K562 (cell line): ENCODE measurements around the gene TEX54. TPM values are rescaled to one million over a fixed set of nuclear protein-coding genes. Genes with fewer than 3 reads are reported as not detected.

Experiments
- CXXC5 ChIP-seq: fragments of 250-450 bp; sonication (Bioruptor Pico); IDR thresholded peaks from 2 replicates; pipeline ENCODE4 v1.8.0; 2022; ENCODE audit warnings: inconsistent platforms, mild to moderate bottlenecking, moderate library complexity
- FOXK1 ChIP-seq: sonication (generic); formaldehyde crosslinking; IDR thresholded peaks from 2 replicates; pipeline ENCODE4 v1.8.0; 2022; ENCODE audit warnings: missing genetic modification reagents, mild to moderate bottlenecking, borderline replicate concordance
- GMEB1 ChIP-seq: fragments of 250-450 bp; sonication (Bioruptor Pico); IDR thresholded peaks from 2 replicates; pipeline ENCODE4 v1.4.0; 2020; ENCODE audit warnings: mild to moderate bottlenecking
- MAX ChIP-seq: sonication (generic); formaldehyde crosslinking; IDR thresholded peaks from 2 replicates; pipeline ENCODE4 v1.9.0; 2022; ENCODE audit warnings: mild to moderate bottlenecking, missing genetic modification reagents
- RBFOX2 ChIP-seq: fragments of 200-400 bp; formaldehyde crosslinking; IDR thresholded peaks from 2 replicates; pipeline ENCODE4 v1.6.1; 2017; ENCODE audit warnings: low read depth, mild to moderate bottlenecking, low read length, moderate library complexity
- RBM25 ChIP-seq: fragments of 200-400 bp; formaldehyde crosslinking; IDR thresholded peaks from 2 replicates; pipeline ENCODE4 v1.6.1; 2018; ENCODE audit warnings: low read length, low read depth, moderate library complexity; ENCODE audit not compliant: severe bottlenecking
- SNRNP70 ChIP-seq: fragments of 200-400 bp; formaldehyde crosslinking; optimal IDR thresholded peaks from 2 replicates; pipeline ENCODE3; 2017; ENCODE audit warnings: low read depth, low read length
- SOX6 ChIP-seq: fragments of 450-650 bp; IDR thresholded peaks from 2 replicates; pipeline ENCODE4 v1.6.1; 2014; ENCODE audit warnings: mild to moderate bottlenecking
- SREBF2 ChIP-seq: sonication (generic); formaldehyde crosslinking; IDR thresholded peaks from 2 replicates; pipeline ENCODE4 v1.4.0; 2020; ENCODE audit warnings: mild to moderate bottlenecking, missing genetic modification reagents
- SUPT5H ChIP-seq: fragments of 450-650 bp; IDR thresholded peaks from 2 replicates; pipeline ENCODE4 v1.6.1; 2016
- ZKSCAN1 ChIP-seq: fragments of 150-350 bp; IDR thresholded peaks from 2 replicates; pipeline ENCODE4 v1.6.1; 2016; ENCODE audit warnings: low read depth, low read length
- ZNF224 ChIP-seq: sonication (generic); formaldehyde crosslinking; IDR thresholded peaks from 2 replicates; pipeline ENCODE4 v1.8.0; 2022; ENCODE audit warnings: mild to moderate bottlenecking, missing genetic modification reagents
- ZNF280B ChIP-seq: fragments of 250-450 bp; sonication (Bioruptor Pico); IDR thresholded peaks from 2 replicates; pipeline ENCODE4 v1.5.1; 2021; ENCODE audit warnings: mild to moderate bottlenecking
- ZNF324 ChIP-seq: fragments of 250-450 bp; sonication (Bioruptor Pico); IDR thresholded peaks from 2 replicates; pipeline ENCODE4 v1.4.0; 2020; ENCODE audit warnings: mild to moderate bottlenecking
- ZNF384 ChIP-seq: IDR thresholded peaks from 2 replicates; pipeline ENCODE4 v1.6.1; 2012; ENCODE audit warnings: low read depth, low read length, improper control_type of control experiment
- ZNF407 ChIP-seq: fragments of 450-650 bp; IDR thresholded peaks from 2 replicates; pipeline ENCODE4 v1.6.1; 2016; ENCODE audit warnings: low read depth
- polyA plus RNA-seq, 8 experiments: library from polyadenylated mRNA; depleted of rRNA in 4 of 8; stranded (reverse) in 5 of 8; unstranded in 3 of 8; fragments of >200 nt; fragmentation: Nextera tagmentation in 2 of 8; fragmentation: Illumina TruSeq in 1 of 8; extraction: Ambion mirVana in 2 of 8; extraction: Trizol in 1 of 8; gene quantifications; 2 replicates each; pipeline versions ENCODE4 v1.2.1 to v1.2.3, GENCODE V29; 2011 to 2014; ENCODE audit warnings: inconsistent platforms in 1 of 8, missing spikeins in 1 of 8
- total RNA-seq, 7 experiments: library from RNA; depleted of rRNA in 6 of 7; stranded (reverse); fragments of >200 nt in 6 of 7; fragmentation: Illumina TruSeq in 2 of 7; extraction: Trizol in 2 of 7; gene quantifications; 2 replicates each; pipeline versions ENCODE4 v1.2.1 to v1.2.3, GENCODE V29; 2011 to 2021; ENCODE audit warnings: low replicate concordance in 1 of 7

Gene TEX54
- total and polyA plus RNA-seq, 9 of the 15 experiments (the other 6 are each of a cell fraction or from before 2014, with no cell fraction given): not detected

GRCh38 chr11:62787005-62787759 is 45.5 kb downstream of the TEX54 start, which contains the start of gene TMEM179B (continued):
- no peak; the same call in 1 of the 2 replicates for TF ChIP-seq GMEB1 (CRISPR knock-in tag)
- peak; percentile 86 for TF ChIP-seq CXXC5 (CRISPR knock-in tag)
- 0 out of 2 replicates have a peak, but pooled peaks have one; percentile 73 for TF ChIP-seq FOXK1 (CRISPR knock-in tag)
- peak; percentile 97 for TF ChIP-seq SUPT5H
- TF ChIP-seq SNRNP70: no peak
- peak; percentile 97 for TF ChIP-seq RBFOX2
- TF ChIP-seq ZNF224: 0 out of 2 replicates have a peak, but pooled peaks have one; percentile 37
- no peak for TF ChIP-seq SREBF2 (CRISPR knock-in tag)
- TF ChIP-seq ZNF280B (CRISPR knock-in tag): 0 out of 2 replicates have a peak, but pooled peaks have one; percentile 10
- TF ChIP-seq RBM25: no peak
- no peak for TF ChIP-seq ZKSCAN1
- no peak for TF ChIP-seq ZNF407
- TF ChIP-seq ZNF384: 0 out of 2 replicates have a peak, but pooled peaks have one; percentile 30
- no peak for TF ChIP-seq ZNF324
- TF ChIP-seq MAX (CRISPR knock-in tag): peak; percentile 91
- peak; percentile 61 for TF ChIP-seq SOX6
